Osteocyte (in vitro differentiated cells): ENCODE results near the gene LARGE1. TPM values are rescaled to one million over a fixed set of nuclear protein-coding genes. Genes with fewer than 3 reads are reported as not detected.
A peak's percentile ranks its signal among the peaks of the same experiment; 100 is the strongest.

ENCODE experiments used
- DNase-seq: peaks from one replicate; pipeline ENCODE4 v3.0.0; 2021; ENCODE audit warnings: mixed read lengths; ENCODE audit not compliant: unreplicated experiment; ENCODE audit errors: extremely low spot score
- H3K27ac Mint-ChIP-seq: one replicate; pipeline ENCODE4 v1.8.0; 2021; ENCODE audit warnings: mild to moderate bottlenecking, mixed read lengths; ENCODE audit not compliant: unreplicated experiment
- H3K27me3 Mint-ChIP-seq: one replicate; pipeline ENCODE4 v1.8.0; 2021; ENCODE audit warnings: mixed read lengths; ENCODE audit not compliant: unreplicated experiment
- H3K36me3 Mint-ChIP-seq: one replicate; pipeline ENCODE4 v1.8.0; 2021; ENCODE audit warnings: mixed read lengths; ENCODE audit not compliant: unreplicated experiment
- H3K4me1 Mint-ChIP-seq: one replicate; pipeline ENCODE4 v1.8.0; 2021; ENCODE audit warnings: mixed read lengths; ENCODE audit not compliant: unreplicated experiment
- H3K4me3 Mint-ChIP-seq: one replicate; pipeline ENCODE4 v1.8.0; 2021; ENCODE audit warnings: mild to moderate bottlenecking, moderate library complexity, mixed read lengths; ENCODE audit not compliant: unreplicated experiment
- H3K9me3 Mint-ChIP-seq: one replicate; pipeline ENCODE4 v1.8.0; 2021; ENCODE audit warnings: mixed read lengths; ENCODE audit not compliant: unreplicated experiment
- total RNA-seq: library from RNA; stranded (reverse); gene quantifications from 2 replicates; pipeline ENCODE4 v1.2.1, GENCODE V29; 2021
- TF ChIP-seq, protein P1 (sequence below): fragments of 200-600 bp; sonication (generic); IDR thresholded peaks from 2 replicates; pipeline ENCODE4 v1.5.0; 2021; ENCODE audit warnings: antibody characterized with exemption, mild to moderate bottlenecking, moderate library complexity

Gene LARGE1
- total RNA-seq, 1 donor from 2014 or later: 17.6 TPM

DNA sequence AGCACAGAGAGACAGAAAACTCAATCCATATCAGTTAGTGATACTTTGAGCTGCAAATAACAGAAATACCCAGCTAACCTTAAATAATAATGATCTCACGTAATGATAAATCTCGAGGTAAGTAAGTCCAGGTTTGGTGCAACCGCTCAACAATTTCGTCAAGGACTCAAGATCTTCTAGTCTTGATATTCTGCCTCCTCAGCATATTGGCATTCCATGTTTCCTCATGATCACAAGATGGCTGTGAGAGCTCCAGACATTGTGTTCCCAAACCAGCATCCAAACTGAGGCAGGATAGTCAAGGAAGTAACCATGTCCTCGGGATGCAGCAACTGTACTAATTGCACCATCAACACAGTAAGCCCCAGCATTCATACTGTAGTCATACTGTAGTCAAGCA, 7.5 kb upstream of the LARGE1 start:
- no peaks in the 10 kb centered on the region for H3K9me3 Mint-ChIP-seq
- no peak for DNase-seq
- no peaks in the 10 kb centered on the region for H3K36me3 Mint-ChIP-seq
- TF ChIP-seq, protein P1, sequence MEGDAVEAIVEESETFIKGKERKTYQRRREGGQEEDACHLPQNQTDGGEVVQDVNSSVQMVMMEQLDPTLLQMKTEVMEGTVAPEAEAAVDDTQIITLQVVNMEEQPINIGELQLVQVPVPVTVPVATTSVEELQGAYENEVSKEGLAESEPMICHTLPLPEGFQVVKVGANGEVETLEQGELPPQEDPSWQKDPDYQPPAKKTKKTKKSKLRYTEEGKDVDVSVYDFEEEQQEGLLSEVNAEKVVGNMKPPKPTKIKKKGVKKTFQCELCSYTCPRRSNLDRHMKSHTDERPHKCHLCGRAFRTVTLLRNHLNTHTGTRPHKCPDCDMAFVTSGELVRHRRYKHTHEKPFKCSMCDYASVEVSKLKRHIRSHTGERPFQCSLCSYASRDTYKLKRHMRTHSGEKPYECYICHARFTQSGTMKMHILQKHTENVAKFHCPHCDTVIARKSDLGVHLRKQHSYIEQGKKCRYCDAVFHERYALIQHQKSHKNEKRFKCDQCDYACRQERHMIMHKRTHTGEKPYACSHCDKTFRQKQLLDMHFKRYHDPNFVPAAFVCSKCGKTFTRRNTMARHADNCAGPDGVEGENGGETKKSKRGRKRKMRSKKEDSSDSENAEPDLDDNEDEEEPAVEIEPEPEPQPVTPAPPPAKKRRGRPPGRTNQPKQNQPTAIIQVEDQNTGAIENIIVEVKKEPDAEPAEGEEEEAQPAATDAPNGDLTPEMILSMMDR: no peak
- no peak overlapping the region for H3K4me3 Mint-ChIP-seq
- H3K4me1 Mint-ChIP-seq: peaks cover 9% of the 10 kb centered on the region
- peaks cover 35% of the 10 kb centered on the region for H3K27me3 Mint-ChIP-seq
- H3K27ac Mint-ChIP-seq: no peak overlapping the region

DNA sequence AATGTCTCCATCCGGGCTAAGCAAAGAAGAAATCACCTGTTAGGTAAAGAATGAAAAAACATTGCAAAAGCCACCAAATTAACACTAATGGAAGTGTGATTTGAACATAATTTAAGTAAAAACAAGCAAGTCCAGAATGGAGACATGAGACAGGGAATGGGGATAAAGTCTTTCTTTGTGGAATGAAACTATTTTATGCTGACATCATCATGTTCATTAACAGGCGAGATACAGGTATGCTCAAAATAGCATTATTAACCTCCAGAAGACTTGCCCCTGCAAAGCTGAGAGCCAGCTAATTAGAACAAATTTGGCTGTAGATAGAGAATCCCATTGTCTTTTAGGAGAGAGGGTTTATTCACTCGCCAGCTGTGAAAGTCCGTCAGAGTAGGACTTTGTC, 4.9 kb upstream of the LARGE1 start:
- no peaks in the 10 kb centered on the region for H3K36me3 Mint-ChIP-seq
- H3K27ac Mint-ChIP-seq: no peak overlapping the region

DNA sequence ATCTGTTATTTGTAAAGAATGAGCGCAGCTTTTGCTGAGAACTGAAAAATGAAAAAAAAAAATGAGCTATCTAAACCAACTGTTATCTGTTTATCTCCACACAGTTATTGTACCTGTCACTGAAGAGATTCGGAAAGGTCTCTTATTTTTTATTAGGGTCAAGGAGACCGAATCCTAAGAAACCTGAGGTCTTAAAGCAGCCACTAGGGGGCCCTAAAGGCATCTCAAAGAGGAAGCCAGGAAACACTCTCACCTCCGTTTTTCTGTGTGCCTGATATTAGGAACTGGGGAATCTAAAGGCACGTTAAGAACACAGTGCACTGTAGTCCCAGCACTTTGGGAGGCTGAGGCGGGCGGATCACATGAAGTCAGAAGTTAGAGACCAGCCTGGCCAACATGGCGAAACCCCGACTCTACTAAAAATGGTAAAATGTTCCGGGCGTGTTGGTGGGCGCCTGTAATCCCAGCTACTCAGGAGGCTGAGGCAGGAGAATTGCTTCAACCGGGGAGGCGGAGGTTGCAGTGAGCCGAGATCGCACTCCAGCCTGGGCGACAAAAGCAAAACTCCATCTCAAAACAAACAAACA, 3.5 kb upstream of the LARGE1 start:
- H3K36me3 Mint-ChIP-seq: no peaks in the 10 kb centered on the region
- no peak for DNase-seq
- H3K9me3 Mint-ChIP-seq: no peaks in the 10 kb centered on the region
- H3K27me3 Mint-ChIP-seq: peaks cover 24% of the 10 kb centered on the region
- no peak overlapping the region for H3K4me3 Mint-ChIP-seq
- H3K27ac Mint-ChIP-seq: no peak overlapping the region
- peaks cover 21% of the 10 kb centered on the region for H3K4me1 Mint-ChIP-seq
- TF ChIP-seq, protein P1: peak; percentile 86

More for the DNA sequence above, 4.9 kb upstream of the LARGE1 start:
- Mint-ChIP-seq H3K27me3 (peaks cover 27% of the 10 kb centered on the region), H3K4me1 (peaks cover 14% of the 10 kb centered on the region), H3K9me3 (no peaks in the 10 kb centered on the region), H3K4me3 (no peak overlapping the region)
- no peak for DNase-seq
- TF ChIP-seq, protein P1: no peak

DNA sequence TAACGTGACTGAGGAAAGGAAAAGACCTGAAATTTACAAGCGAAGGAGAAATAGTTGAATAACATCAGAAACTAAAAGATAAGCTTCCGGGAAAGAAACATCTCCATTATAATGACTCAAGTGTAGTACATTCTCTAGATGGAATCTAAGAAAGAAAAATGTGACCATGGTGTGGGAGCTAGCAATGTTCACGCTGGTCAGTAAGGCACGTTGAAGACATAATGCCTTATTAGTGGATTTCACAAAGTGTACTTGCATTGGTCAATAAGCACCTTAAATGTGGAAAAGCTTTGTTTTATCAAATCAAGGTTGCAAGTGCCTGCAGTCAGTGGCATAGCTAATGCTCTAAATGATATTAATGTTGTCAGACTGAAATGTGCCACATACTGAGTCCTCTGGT, 2.8 kb upstream of the LARGE1 start:
- Mint-ChIP-seq H3K4me1 (peaks cover 28% of the 10 kb centered on the region), H3K9me3 (no peaks in the 10 kb centered on the region), H3K4me3 (peak overlapping the region; percentile 86), H3K27ac (no peak overlapping the region), H3K27me3 (peaks cover 24% of the 10 kb centered on the region), H3K36me3 (no peaks in the 10 kb centered on the region)
- TF ChIP-seq, protein P1: no peak
- DNase-seq: no peak

DNA sequence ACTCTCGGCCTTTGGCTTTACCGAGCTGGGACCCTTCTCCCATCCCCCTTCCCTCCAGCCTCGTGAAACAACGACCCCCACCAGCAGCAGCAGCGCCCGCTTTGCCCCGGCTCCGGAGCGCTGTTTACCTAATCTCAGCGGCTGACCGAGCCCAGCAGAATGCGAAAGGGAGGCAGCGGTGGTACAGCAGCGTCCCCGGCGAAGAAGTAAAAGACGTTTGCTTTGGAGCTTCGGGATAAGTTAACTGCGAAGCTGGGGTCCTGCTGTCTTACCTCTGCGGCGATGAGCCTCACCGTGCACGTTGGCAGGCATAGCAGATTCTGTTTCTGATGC, 2.0 kb upstream of the LARGE1 start:
- TF ChIP-seq, protein P1: no peak
- Mint-ChIP-seq H3K36me3 (no peaks in the 10 kb centered on the region), H3K4me3 (peak overlapping the region; percentile 86), H3K27ac (peak overlapping the region; percentile 71), H3K9me3 (no peaks in the 10 kb centered on the region), H3K27me3 (peaks cover 21% of the 10 kb centered on the region), H3K4me1 (peaks cover 30% of the 10 kb centered on the region)
- no peak for DNase-seq
